Measurements from ENCODE around the gene PLPP2. TPM values are rescaled to one million over a fixed set of nuclear protein-coding genes. Genes with fewer than 3 reads are reported as not detected.

The PLPP2 gene
- total RNA-seq = 1 to 10 TPM; 1.0 to 6.2 (median 2.6) TPM

DNA sequence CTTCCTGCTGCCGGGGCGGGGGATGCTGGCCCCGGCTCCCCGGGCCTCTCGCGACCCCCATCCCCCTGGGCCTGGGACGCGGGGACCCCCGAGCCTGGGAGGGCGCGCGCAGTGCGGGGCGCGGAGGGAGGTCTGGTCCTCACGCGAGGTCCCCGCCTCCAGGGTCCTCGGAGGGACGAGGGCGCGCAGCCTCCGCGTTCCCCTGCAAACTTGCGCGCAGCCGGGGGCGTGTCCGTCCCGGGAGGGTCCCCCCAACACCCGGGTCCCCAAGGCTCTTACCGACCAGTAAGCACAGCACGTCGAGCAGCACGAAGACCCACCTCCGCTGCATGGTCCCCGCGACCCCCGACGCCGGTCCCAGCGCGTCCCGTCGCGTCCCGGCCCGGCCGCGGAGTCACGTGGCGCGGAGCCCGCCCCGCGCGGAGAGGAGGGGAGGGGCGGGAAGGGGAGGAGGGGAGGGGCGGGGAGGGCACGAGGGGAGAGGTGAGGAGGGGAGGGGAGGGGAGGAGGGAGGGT, at the start of gene PLPP2:
PLPP2 (minus strand) TSS at position 398 of the 516 bp plus-strand sequence; CDS start at position 331, 67 bp downstream.
- ATAC-seq (replicated peaks in 6 of 8) = peak in 4 of 8 experiments; percentile 2 to 41 (median 20)
- Histone ChIP-seq H3K27ac (no peak within 1 kb of the TSS), H3K4me3 (peak within 1 kb of the TSS; percentile 13 to 33 (median 26)), H3K4me1 (replicated peaks in 1 of 2) (peaks cover 9 to 18% of the 10 kb centered on the region in 2 donors)
- in situ Hi-C loops (cut with MboI; ENCODE audit: low pct_unique_long_range_greater_than_20kb in 2 of 9, low sequenced_read_pairs in 9 of 9, unreplicated experiment in 9 of 9) = no loop called here
- WGBS, 10 experiments = no CpG with 5 or more reads among the region's 60 CpGs

DNA sequence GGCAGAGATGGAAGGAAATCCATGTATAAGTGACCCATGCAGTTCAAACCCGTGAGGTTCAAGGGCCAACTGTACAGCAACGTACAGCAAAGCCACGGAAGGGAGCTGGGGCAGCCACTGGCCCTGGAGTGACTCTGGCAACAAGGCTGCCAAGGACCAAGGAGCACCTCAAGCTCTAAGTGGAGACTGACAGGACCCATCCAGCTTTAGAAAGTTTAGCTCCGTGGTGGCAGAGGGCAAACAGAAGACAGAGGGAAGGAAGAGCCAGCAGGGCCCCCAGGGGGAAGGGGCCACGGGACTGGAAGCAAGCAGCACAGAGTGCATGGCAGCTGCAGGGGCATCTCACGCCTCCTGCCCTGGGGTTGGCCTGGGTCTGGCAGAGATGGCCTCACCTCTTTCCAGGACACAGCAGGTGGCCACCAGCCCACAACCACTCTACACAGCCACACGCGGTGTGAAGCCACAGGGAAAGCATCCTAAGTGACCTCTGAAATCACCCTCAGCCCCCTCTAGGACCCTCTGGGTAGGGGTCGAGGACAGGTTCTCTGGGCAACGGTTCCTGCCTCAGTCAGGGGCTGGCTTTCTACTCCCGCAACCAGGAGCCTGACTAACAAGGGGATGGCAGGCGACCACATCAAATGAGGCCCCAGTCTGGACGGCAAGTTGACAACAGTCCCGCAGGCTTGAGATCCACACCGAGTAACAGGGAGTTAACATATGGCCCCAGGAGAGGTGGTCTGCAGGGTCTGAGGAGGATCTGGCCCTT, 49.6 kb upstream of the PLPP2 start:
- Histone ChIP-seq H3K27ac (no peak overlapping the region), H3K4me3 (no peak overlapping the region), H3K4me1 (replicated peaks in 1 of 2) (peaks cover 23 to 26% of the 10 kb centered on the region in 2 donors)
- 0 to 100% (median 87%) methylated on average over 1 to 8 of the region's 15 CpGs; no CpG with 5 or more reads in 2 of the 10 experiments for WGBS, 10 experiments
- no peak for ATAC-seq (replicated peaks in 6 of 8)
- in situ Hi-C loops (cut with MboI; ENCODE audit: low pct_unique_long_range_greater_than_20kb in 2 of 9, low sequenced_read_pairs in 9 of 9, unreplicated experiment in 9 of 9) = no loop called here

DNA sequence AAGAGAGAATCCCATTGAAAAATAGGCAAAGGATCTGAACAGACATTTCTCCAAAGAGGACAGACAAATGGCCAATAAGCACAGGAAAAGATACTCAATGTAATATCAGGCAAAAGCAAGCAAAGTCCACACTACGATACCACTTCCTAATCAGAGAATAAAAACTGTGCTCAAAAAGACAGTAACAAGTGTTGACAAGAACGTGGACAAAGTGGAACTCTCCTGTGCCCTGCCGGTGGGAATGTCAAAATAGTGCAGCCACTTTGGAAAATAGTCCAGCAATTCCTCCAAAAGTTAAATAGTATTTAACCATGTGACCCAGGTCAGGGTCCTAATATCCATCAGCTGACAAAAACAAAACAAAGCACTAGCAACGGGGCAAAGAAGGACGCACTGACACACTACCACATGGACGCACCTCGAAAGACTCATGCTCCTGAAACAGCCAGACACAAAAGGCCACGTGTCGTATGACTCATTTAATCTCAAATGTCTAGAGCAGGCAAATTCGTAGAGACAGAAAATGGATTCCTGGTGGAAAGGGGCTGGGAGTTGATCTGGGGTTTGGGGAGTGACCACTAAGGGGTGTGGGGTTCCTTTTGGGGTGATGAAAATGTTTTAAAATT, 48.2 kb upstream of the PLPP2 start:
- in situ Hi-C loops (cut with MboI; ENCODE audit: low pct_unique_long_range_greater_than_20kb in 2 of 9, low sequenced_read_pairs in 9 of 9, unreplicated experiment in 9 of 9) = no loop called here
- peaks cover 22 to 23% of the 10 kb centered on the region in 2 donors for H3K4me1 ChIP-seq (replicated peaks in 1 of 2)
- no peak overlapping the region for H3K4me3 ChIP-seq
- 84 to 100% (median 91%) methylated on average over 1 to 10 of the region's 10 CpGs for WGBS, 10 experiments
- no peak overlapping the region for H3K27ac ChIP-seq
- no peak for ATAC-seq (replicated peaks in 6 of 8)

DNA sequence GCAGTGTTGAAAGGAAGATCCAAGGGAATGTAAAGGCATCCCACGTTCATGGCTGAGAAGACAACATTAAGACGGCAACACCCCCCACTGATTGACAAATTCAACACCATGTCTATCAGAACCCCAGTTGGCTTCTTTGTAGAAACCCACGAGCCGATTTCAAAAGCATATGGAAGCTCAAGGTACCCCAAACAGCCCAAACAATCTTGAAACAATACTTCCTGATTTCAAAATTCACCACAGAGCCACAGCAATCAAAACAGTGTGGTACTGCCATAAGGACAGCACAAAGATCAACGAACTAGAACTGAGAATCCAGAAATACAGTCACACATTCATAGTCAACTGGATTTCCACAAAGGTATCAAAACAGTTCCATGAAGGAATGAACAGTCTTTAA, 47.2 kb upstream of the PLPP2 start:
- no peak overlapping the region for H3K27ac ChIP-seq
- in situ Hi-C loops (cut with MboI; ENCODE audit: low pct_unique_long_range_greater_than_20kb in 2 of 9, low sequenced_read_pairs in 9 of 9, unreplicated experiment in 9 of 9) = no loop called here
- WGBS, 10 experiments = 68 to 100% (median 89%) methylated on average over 1 to 5 of the region's 5 CpGs; no CpG with 5 or more reads in 2 of the 10 experiments
- H3K4me3 ChIP-seq = no peak overlapping the region
- peaks cover 20 to 21% of the 10 kb centered on the region in 2 donors for H3K4me1 ChIP-seq (replicated peaks in 1 of 2)
- ATAC-seq (replicated peaks in 6 of 8) = no peak

DNA sequence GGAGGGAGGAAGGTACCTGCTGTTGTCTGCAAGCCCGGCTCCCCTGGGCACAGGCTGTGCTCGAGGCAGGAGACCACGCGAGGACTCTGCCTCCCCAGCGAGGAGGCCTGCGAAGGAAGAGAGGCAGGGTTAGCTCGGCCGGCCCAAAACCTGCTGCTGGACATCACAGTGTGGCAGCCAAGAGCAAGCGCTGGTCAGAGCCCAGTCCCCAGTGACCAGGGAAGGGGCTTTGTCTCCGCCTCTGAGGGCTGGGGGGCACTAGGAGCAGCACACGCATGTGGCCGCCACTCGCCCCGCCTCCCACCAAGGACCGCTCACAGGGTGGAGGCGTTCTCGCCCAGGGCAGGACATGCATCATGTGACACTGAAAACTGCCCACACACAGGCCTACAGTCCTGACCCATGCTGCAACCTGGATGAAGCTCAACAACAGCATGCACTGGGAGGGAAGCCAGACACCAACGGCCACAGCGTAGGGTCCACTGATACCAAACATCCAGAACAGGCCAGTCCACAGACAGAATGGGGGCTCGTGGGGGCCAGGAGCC, 44.9 kb upstream of the PLPP2 start:
- in situ Hi-C loops (cut with MboI; ENCODE audit: low pct_unique_long_range_greater_than_20kb in 2 of 9, low sequenced_read_pairs in 9 of 9, unreplicated experiment in 9 of 9) = no loop called here
- WGBS, 10 experiments = 82 to 100% (median 100%) methylated on average over 3 to 5 of the region's 20 CpGs; no CpG with 5 or more reads in 5 of the 10 experiments

DNA sequence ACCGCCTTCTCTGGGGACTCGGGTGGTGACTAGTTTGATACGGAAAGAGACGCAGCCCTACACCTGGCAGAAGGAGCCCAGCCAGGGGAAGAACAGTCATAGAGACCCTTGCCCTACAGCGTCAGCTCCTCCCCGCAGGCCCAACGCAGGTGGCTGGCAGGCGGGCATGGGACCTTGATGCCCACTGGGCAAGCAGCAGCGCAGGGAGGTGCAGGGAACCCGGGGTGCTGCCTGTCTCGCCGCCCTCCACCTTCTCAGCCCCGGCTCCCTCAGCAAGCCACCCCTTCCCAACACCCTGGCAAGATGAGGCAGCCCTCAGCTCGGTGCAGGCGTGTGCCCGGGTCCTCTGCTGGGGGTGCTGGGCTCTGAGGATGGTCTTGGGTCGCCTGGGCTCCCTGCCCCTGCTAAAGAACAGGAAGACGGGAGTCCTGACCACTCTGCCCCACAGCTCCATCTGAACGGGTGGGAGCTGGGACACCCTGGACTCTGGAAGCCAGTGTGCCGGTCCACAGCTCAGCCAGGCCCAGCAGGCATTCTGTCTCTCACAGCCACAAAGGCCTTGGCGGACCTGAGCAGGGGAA, 44.4 kb upstream of the PLPP2 start:
- Histone ChIP-seq H3K4me3 (no peak overlapping the region), H3K4me1 (replicated peaks in 1 of 2) (no peaks in the 10 kb centered on the region), H3K27ac (no peak overlapping the region)
- peak in 2 of 8 experiments; percentile 3 to 21 for ATAC-seq (replicated peaks in 6 of 8)
- in situ Hi-C loops (cut with MboI; ENCODE audit: low pct_unique_long_range_greater_than_20kb in 2 of 9, low sequenced_read_pairs in 9 of 9, unreplicated experiment in 9 of 9) = no loop called here
- WGBS, 10 experiments = 83 to 100% (median 97%) methylated on average over 1 to 5 of the region's 21 CpGs; no CpG with 5 or more reads in 4 of the 10 experiments

More for the DNA sequence above, 44.9 kb upstream of the PLPP2 start:
- ATAC-seq (replicated peaks in 6 of 8) = peak in 4 of 8 experiments; percentile 33 to 76 (median 52)
- no peak overlapping the region for H3K27ac ChIP-seq
- no peak overlapping the region for H3K4me3 ChIP-seq
- H3K4me1 ChIP-seq (replicated peaks in 1 of 2) = no peaks in the 10 kb centered on the region

DNA sequence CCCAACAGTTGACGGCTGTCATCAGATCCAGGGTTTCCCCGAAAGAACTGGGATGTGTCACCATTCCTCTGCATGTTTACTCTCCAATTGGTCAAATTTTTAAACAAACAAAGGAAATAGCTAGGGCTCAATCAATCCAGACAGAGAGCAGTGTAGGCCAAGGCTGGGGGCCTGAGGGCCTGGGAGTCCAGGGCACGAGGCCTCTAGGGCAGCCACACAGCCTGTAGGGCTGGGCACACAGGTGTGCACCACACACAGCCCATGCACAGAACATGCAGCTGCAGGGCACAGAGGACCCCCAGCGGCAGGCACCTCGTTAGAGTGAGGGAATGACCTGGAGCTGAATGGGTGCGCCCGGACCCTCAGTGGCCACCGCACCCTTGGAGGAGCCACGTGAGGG, 43.9 kb upstream of the PLPP2 start:
- Histone ChIP-seq H3K4me1 (replicated peaks in 1 of 2) (no peaks in the 10 kb centered on the region), H3K4me3 (no peak overlapping the region), H3K27ac (no peak overlapping the region)
- ATAC-seq (replicated peaks in 6 of 8) = peak in 1 of 8 experiments; percentile 6
- WGBS, 10 experiments = 80 to 100% (median 100%) methylated on average over 1 to 2 of the region's 9 CpGs; no CpG with 5 or more reads in 5 of the 10 experiments
- in situ Hi-C loops (cut with MboI; ENCODE audit: low pct_unique_long_range_greater_than_20kb in 2 of 9, low sequenced_read_pairs in 9 of 9, unreplicated experiment in 9 of 9) = no loop called here

DNA sequence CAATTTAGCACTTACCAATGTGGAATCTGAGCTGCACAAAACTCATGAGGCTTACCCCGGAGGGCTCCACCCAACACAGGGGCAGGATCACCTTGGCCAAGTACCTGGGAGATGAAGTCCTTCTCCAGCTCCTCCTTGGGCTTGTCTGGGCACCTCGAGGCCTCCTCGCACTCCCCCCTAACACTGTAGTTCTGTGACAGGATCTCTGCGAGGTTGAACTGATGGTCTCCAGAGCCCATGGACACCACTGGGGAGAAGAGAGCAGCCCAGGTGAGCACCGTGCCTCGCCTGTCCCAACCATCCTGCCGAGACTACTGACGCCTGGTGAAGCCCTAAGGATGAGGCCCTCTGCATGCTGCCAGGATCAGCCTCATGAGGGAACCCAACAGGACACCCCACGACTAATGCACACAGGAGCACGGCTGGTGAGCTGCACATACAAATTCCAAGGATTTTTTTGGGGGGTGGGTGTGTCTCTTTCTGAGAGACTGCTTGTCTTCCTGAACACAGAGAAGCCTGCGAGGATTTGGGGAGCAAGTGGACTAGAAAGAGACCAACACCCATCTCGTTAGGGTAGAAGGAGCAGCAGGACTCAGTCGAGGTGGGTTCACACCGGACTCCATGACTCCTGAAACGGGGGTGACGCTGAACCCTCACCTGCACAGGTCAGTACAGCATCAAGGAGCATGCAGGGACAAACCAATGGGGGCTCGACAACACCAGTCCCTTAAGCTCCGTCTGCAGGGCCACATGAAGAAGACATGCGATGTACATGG, 43.3 kb upstream of the PLPP2 start:
- no peak for ATAC-seq (replicated peaks in 6 of 8)
- 89 to 100% (median 100%) methylated on average over 2 to 13 of the region's 19 CpGs; no CpG with 5 or more reads in 3 of the 10 experiments for WGBS, 10 experiments
- in situ Hi-C loops (cut with MboI; ENCODE audit: low pct_unique_long_range_greater_than_20kb in 2 of 9, low sequenced_read_pairs in 9 of 9, unreplicated experiment in 9 of 9) = no loop called here

DNA sequence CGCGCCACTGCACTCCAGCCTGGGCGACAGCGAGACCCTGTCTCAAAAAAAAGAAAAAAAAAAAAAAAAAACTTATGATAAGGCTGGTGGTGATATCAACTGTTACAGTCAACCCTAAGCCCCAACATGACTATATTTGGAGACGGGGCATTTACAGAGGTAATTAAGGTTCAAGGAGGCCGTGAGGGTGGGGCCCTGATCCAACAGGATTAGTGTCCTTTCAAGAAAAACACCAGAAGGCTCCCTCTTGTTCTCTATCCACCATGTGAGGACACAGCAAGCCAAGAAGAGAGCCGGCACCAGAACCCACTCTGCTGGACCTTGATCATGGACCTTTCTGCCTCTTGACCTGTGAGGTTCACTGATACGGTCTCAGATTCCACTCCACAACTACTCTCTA, 39.3 kb upstream of the PLPP2 start:
- no peaks in the 10 kb centered on the region for H3K4me1 ChIP-seq (replicated peaks in 1 of 2)
- H3K4me3 ChIP-seq = no peak overlapping the region
- no peak overlapping the region for H3K27ac ChIP-seq
- ATAC-seq (replicated peaks in 6 of 8) = no peak
- 86 to 100% (median 100%) methylated on average over 1 to 7 of the region's 8 CpGs; no CpG with 5 or more reads in 1 of the 10 experiments for WGBS, 10 experiments
- in situ Hi-C loops (cut with MboI; ENCODE audit: low pct_unique_long_range_greater_than_20kb in 2 of 9, low sequenced_read_pairs in 9 of 9, unreplicated experiment in 9 of 9) = no loop called here

More for the DNA sequence above, 43.3 kb upstream of the PLPP2 start:
- Histone ChIP-seq H3K27ac (no peak overlapping the region), H3K4me1 (replicated peaks in 1 of 2) (no peaks in the 10 kb centered on the region), H3K4me3 (no peak overlapping the region)

DNA sequence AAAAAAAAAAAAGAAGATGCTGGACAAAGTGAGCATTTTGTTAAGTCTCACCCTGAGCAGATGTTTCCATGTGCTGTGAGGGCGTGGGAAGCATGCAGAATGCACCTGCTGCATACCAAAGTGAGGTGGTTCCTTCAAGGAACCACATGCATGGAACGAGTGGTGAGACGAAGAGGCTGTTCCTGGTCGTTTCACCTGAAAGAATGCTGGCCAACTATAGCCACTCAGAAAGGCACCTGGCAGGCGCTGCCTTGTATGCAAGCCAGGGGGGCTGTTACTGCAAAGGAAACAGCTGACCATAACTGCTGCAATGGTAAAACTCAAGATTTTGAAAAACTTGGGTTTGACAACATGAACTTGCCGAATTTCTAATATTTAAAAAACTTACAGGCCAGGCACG, 38.7 kb upstream of the PLPP2 start:
- Histone ChIP-seq H3K27ac (no peak overlapping the region), H3K4me1 (replicated peaks in 1 of 2) (no peaks in the 10 kb centered on the region), H3K4me3 (no peak overlapping the region)
- no peak for ATAC-seq (replicated peaks in 6 of 8)
- WGBS, 10 experiments = 94 to 100% (median 96%) methylated on average over 1 to 7 of the region's 7 CpGs; no CpG with 5 or more reads in 3 of the 10 experiments
- in situ Hi-C loops (cut with MboI; ENCODE audit: low pct_unique_long_range_greater_than_20kb in 2 of 9, low sequenced_read_pairs in 9 of 9, unreplicated experiment in 9 of 9) = no loop called here

DNA sequence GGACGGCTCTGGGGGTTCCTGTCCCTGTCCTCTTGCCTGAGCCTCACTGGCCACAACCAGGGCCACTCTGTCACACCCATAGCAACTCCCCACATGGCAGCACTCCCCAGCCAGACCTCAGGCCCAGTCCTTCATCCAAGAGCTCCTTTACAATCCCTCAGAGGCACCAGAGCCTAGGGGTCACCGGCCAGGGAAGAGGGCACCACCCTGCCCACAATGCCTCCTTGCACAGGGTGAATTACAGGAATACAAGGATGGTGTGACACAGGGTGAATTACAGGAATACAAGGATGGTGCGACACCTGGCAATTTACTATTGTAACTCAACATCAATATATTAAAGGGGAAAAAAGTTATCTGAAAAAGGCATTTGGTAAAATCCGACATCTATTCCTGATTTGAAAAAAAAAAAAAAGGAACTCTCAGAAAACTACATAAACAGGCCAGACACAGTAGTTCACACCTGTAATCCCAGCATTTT, 36.9 kb upstream of the PLPP2 start:
- 89 to 100% (median 100%) methylated on average over 1 to 4 of the region's 4 CpGs for WGBS, 10 experiments
- Histone ChIP-seq H3K4me1 (replicated peaks in 1 of 2) (no peaks in the 10 kb centered on the region), H3K27ac (no peak overlapping the region), H3K4me3 (no peak overlapping the region)
- in situ Hi-C loops (cut with MboI; ENCODE audit: low pct_unique_long_range_greater_than_20kb in 2 of 9, low sequenced_read_pairs in 9 of 9, unreplicated experiment in 9 of 9) = no loop called here
- no peak for ATAC-seq (replicated peaks in 6 of 8)

DNA sequence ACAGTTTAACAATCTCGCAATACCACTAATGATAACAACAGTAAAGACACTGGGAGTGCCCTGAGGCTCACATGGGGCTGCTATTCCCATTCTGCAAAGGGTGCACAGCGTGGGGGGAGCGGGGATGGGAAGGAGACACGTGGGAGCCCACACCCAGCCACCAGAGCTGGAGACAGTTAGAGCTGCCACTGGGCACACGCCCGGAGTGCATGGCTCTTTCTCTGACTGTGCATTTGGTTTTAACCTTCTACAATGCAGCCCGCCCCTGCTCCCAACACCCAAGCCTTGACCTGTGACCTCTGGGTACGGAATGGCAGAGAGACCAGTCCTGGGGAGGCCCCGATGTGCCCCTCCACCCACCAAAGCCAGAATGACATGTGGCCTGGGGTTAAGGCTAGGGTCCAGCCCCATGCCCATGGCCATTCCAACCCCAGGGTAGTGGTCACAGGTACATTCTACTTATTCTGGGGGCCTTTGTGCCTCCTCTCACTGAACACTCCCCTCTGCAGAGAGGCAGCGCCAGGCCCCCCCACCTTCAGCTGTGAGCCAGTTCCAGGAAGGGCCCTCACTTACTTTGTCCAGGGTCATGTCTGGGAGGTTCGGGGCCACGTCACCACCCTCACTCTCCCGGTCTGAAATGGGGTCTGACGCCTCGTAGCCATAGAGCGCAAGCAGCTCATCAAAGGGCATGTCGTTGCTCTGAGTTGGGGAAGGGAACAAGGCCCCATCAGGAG, 36.3 kb upstream of the PLPP2 start:
- Histone ChIP-seq H3K4me3 (no peak overlapping the region), H3K27ac (no peak overlapping the region), H3K4me1 (replicated peaks in 1 of 2) (no peaks in the 10 kb centered on the region)
- in situ Hi-C loops (cut with MboI; ENCODE audit: low pct_unique_long_range_greater_than_20kb in 2 of 9, low sequenced_read_pairs in 9 of 9, unreplicated experiment in 9 of 9) = no loop called here
- ATAC-seq (replicated peaks in 6 of 8) = no peak
- WGBS, 10 experiments = 88 to 100% (median 100%) methylated on average over 1 to 9 of the region's 17 CpGs; no CpG with 5 or more reads in 1 of the 10 experiments

Measured in motor neuron (in vitro differentiated cells).